Loucy (cell line): ENCODE measurements around the gene COA8.

Experiments
- H2AFZ ChIP-seq: fragments of 200-600 bp; sonication (generic); 2 replicates; pipeline ENCODE4 v1.6.0; 2016; ENCODE audit warnings: antibody characterized with exemption, mild to moderate bottlenecking, low read length, moderate library complexity
- H3F3A ChIP-seq: fragments of 200-600 bp; 2 replicates; pipeline ENCODE4 v1.6.0; 2016; ENCODE audit warnings: antibody characterized with exemption, low read depth, mild to moderate bottlenecking
- H3K27me3 ChIP-seq: fragments of 200-600 bp; sonication (generic); 2 replicates; pipeline ENCODE4 v1.6.1; 2014; ENCODE audit warnings: low read length, mild to moderate bottlenecking; ENCODE audit not compliant: insufficient read depth, poor library complexity, severe bottlenecking
- H3K36me3 ChIP-seq: fragments of 200-600 bp; sonication (generic); 2 replicates; pipeline ENCODE4 v1.6.1; 2016; ENCODE audit warnings: low read length; ENCODE audit not compliant: insufficient read depth
- H3K4me1 ChIP-seq: fragments of 200-600 bp; sonication (generic); 2 replicates; pipeline ENCODE4 v1.5.1; 2014; ENCODE audit warnings: low read length, mild to moderate bottlenecking; ENCODE audit not compliant: insufficient read depth, poor library complexity, severe bottlenecking
- H3K4me2 ChIP-seq: fragments of 200-600 bp; sonication (generic); 2 replicates; pipeline ENCODE4 v1.6.0; 2014; ENCODE audit warnings: antibody characterized with exemption, low read length, low read depth, mild to moderate bottlenecking; ENCODE audit not compliant: poor library complexity, severe bottlenecking
- H3K4me3 ChIP-seq: fragments of 200-600 bp; sonication (generic); 2 replicates; pipeline ENCODE4 v1.5.1; 2014; ENCODE audit warnings: low read length, mild to moderate bottlenecking, mixed read lengths; ENCODE audit not compliant: poor library complexity, severe bottlenecking
- H3K79me2 ChIP-seq: fragments of 200-600 bp; sonication (generic); 2 replicates; pipeline ENCODE4 v1.6.1; 2014; ENCODE audit warnings: low read length; ENCODE audit not compliant: insufficient read depth
- H3K9ac ChIP-seq: fragments of 200-600 bp; sonication (generic); 2 replicates; pipeline ENCODE4 v1.6.0; 2014; ENCODE audit warnings: mild to moderate bottlenecking, low read depth, low read length, moderate library complexity; ENCODE audit not compliant: poor library complexity, severe bottlenecking
- H3K9me2 ChIP-seq: fragments of 200-600 bp; sonication (generic); replicated peaks from 2 replicates; pipeline ENCODE4 v1.6.1; 2016; ENCODE audit warnings: low read depth, low read length, mixed read lengths
- H3K9me3 ChIP-seq: fragments of 200-600 bp; sonication (generic); 2 replicates; pipeline ENCODE4 v1.6.1; 2014; ENCODE audit warnings: mild to moderate bottlenecking, antibody characterized with exemption, low read length, low read depth; ENCODE audit not compliant: insufficient read depth
- H4K20me1 ChIP-seq: fragments of 200-600 bp; sonication (generic); 2 replicates; pipeline ENCODE4 v1.6.0; 2014; ENCODE audit warnings: antibody characterized with exemption, low read length, mild to moderate bottlenecking; ENCODE audit not compliant: insufficient read depth, poor library complexity, severe bottlenecking
- EZH2phosphoT487 ChIP-seq: fragments of 200-600 bp; IDR thresholded peaks from 2 replicates; pipeline ENCODE4 v1.6.1; 2018; ENCODE audit warnings: antibody characterized with exemption, mild to moderate bottlenecking, moderate library complexity, borderline replicate concordance
- TF ChIP-seq, protein P1 (sequence below): fragments of 200-600 bp; sonication (generic); conservative IDR thresholded peaks from 2 replicates; pipeline ENCODE4 v1.5.1; 2014; ENCODE audit warnings: mild to moderate bottlenecking, antibody characterized with exemption, low read length

Gene COA8

GRCh38 chr14:103562179-103562428 lies 656 bp upstream of the COA8 start:
- H3K4me3 ChIP-seq: peak overlapping the region; percentile 90
- TF ChIP-seq, protein P1, sequence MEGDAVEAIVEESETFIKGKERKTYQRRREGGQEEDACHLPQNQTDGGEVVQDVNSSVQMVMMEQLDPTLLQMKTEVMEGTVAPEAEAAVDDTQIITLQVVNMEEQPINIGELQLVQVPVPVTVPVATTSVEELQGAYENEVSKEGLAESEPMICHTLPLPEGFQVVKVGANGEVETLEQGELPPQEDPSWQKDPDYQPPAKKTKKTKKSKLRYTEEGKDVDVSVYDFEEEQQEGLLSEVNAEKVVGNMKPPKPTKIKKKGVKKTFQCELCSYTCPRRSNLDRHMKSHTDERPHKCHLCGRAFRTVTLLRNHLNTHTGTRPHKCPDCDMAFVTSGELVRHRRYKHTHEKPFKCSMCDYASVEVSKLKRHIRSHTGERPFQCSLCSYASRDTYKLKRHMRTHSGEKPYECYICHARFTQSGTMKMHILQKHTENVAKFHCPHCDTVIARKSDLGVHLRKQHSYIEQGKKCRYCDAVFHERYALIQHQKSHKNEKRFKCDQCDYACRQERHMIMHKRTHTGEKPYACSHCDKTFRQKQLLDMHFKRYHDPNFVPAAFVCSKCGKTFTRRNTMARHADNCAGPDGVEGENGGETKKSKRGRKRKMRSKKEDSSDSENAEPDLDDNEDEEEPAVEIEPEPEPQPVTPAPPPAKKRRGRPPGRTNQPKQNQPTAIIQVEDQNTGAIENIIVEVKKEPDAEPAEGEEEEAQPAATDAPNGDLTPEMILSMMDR: no peak
- TF ChIP-seq EZH2phosphoT487: no peak
- peak overlapping the region; percentile 93 for H2AFZ ChIP-seq
- H4K20me1 ChIP-seq: peaks cover 57% of the 10 kb centered on the region
- H3K4me1 ChIP-seq: peaks cover 55% of the 10 kb centered on the region
- no peaks in the 10 kb centered on the region for H3K9me3 ChIP-seq
- H3K9ac ChIP-seq: peak overlapping the region; percentile 83
- H3K79me2 ChIP-seq: peaks cover 90% of the 10 kb centered on the region
- no peaks in the 10 kb centered on the region for H3K27me3 ChIP-seq
- H3K36me3 ChIP-seq: peaks cover 8% of the 10 kb centered on the region; the same call in 1 of the 2 replicates
- H3K9me2 ChIP-seq: no peaks in the 10 kb centered on the region
- H3K4me2 ChIP-seq: peak overlapping the region; percentile 74
- H3F3A ChIP-seq: peaks cover 6% of the 10 kb centered on the region; the same call in 1 of the 2 replicates

DNA sequence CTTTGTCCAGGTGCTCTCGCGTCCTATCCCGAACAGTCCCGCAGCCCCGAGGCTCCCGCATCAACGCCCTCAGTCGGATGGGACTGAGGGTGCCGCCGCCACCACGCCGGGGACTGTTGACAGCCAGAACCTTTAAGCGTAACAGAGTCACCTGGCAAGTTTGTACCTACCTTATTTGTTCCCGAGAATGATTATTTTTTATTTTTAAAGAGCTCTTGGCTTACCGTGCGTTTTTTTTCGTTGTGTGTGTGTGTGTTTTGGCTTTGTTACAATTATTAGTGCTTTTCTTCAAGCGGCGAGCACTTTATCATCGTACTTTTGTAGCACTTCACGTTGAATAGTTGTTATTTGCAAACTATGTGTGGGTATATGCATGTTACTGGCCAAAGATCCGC lies 463 bp downstream of the COA8 start:
- H2AFZ ChIP-seq: peak overlapping the region; percentile 93
- no peak for TF ChIP-seq EZH2phosphoT487
- TF ChIP-seq, protein P1: no peak

DNA sequence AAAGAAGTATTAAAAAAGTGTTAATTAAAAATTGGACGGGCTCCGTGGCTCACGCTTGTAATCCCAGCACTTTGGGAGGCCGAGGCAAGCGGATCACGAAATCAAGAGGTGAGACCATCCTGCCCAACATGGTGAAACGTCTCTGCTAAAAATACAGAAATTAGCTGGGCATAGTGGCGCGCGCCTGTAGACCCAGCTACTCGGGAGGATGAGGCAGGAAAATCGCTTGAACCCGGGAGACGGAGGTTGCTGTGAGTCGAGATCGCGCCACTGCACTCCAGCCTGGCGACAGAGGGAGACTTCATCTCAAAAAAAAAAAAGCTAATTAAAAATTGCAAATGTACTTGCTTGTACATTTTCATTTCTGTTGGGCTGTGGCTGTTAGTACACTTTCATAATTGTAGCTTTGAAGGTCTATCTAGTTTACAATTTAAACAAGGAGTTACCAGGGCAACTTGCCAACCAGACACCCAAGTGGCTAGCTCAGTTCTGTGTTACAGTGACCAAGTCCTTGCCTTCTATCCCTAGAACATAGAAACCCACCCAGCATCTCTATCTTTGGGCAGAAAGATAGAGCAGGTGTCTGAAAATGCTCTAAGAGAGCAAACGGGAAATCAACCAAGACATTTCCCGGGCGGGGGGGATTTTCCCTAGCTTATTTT lies 1.2 kb downstream of the COA8 start:
- Histone ChIP-seq H3K9ac (peak overlapping the region; percentile 83), H3K4me3 (peak overlapping the region; percentile 90), H3K36me3 (peaks cover 8% of the 10 kb centered on the region; the same call in 1 of the 2 replicates), H4K20me1 (peaks cover 43% of the 10 kb centered on the region), H3K4me1 (peaks cover 43% of the 10 kb centered on the region), H3K9me3 (no peaks in the 10 kb centered on the region), H3K79me2 (peaks cover 89% of the 10 kb centered on the region), H3K27me3 (no peaks in the 10 kb centered on the region), H3K4me2 (peak overlapping the region; percentile 94), H2AFZ (no peak overlapping the region), H3F3A (peaks cover 3% of the 10 kb centered on the region; the same call in 1 of the 2 replicates), H3K9me2 (no peaks in the 10 kb centered on the region)
- TF ChIP-seq, protein P1: no peak

More for the DNA sequence above, 463 bp downstream of the COA8 start:
- H3K4me2 ChIP-seq: peak overlapping the region; percentile 94
- no peaks in the 10 kb centered on the region for H3K9me3 ChIP-seq
- H3K36me3 ChIP-seq: peaks cover 8% of the 10 kb centered on the region; the same call in 1 of the 2 replicates
- no peaks in the 10 kb centered on the region for H3K27me3 ChIP-seq
- H3F3A ChIP-seq: peaks cover 6% of the 10 kb centered on the region; the same call in 1 of the 2 replicates
- H4K20me1 ChIP-seq: peaks cover 49% of the 10 kb centered on the region
- peaks cover 90% of the 10 kb centered on the region for H3K79me2 ChIP-seq
- peaks cover 51% of the 10 kb centered on the region for H3K4me1 ChIP-seq
- no peaks in the 10 kb centered on the region for H3K9me2 ChIP-seq
- H3K9ac ChIP-seq: peak overlapping the region; percentile 83
- peak overlapping the region; percentile 90 for H3K4me3 ChIP-seq
